ENCODE measurements around the gene SYT17. TPM values are rescaled to one million over a fixed set of nuclear protein-coding genes. Genes with fewer than 3 reads are reported as not detected.
A peak's percentile ranks its signal among the peaks of the same experiment; 100 is the strongest.

The SYT17 gene
- total RNA-seq, 4 donors from 2014 or later: 4.2 to 30.5 (median 9.6) TPM

GRCh38 chr16:19131825-19132218, 36.2 kb upstream of the SYT17 start:
- Histone ChIP-seq H3K27ac (peak overlapping the region in 3 of 4 donors; percentile 32 to 81 (median 41)), H3K4me1 (peaks cover 0 to 39% (median 0%) of the 10 kb centered on the region in 4 donors), H3K4me3 (no peak overlapping the region), H3K9me3 (no peaks in the 10 kb centered on the region), H3K27me3 (no peaks in the 10 kb centered on the region), H3K36me3 (no peaks in the 10 kb centered on the region)
- DNase-seq: no peak
- no peak for TF ChIP-seq POLR2A (IDR thresholded peaks at IDR 0.05)
- TF ChIP-seq, protein P1, sequence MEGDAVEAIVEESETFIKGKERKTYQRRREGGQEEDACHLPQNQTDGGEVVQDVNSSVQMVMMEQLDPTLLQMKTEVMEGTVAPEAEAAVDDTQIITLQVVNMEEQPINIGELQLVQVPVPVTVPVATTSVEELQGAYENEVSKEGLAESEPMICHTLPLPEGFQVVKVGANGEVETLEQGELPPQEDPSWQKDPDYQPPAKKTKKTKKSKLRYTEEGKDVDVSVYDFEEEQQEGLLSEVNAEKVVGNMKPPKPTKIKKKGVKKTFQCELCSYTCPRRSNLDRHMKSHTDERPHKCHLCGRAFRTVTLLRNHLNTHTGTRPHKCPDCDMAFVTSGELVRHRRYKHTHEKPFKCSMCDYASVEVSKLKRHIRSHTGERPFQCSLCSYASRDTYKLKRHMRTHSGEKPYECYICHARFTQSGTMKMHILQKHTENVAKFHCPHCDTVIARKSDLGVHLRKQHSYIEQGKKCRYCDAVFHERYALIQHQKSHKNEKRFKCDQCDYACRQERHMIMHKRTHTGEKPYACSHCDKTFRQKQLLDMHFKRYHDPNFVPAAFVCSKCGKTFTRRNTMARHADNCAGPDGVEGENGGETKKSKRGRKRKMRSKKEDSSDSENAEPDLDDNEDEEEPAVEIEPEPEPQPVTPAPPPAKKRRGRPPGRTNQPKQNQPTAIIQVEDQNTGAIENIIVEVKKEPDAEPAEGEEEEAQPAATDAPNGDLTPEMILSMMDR (IDR thresholded peaks at IDR 0.05): no peak

DNA sequence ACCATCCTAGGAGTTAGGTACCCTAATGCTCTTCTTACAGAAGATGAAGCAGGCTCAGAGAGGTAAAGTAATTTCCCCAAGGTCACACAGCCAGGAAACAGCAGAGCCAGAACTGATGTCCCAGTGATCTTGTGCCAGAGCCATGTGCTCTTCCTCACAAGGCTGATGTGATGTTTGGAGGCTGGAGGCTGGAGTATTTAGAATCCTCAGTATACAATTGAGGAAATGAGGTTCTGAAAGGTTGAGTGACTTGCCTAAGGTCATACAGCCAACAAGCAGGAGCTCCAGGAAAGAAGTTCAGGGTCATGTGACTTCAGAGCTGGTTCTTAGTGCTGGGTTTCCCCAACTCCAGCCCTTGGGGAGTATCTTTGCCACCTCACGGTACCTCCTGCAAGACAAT, 35.8 kb upstream of the SYT17 start:
- Histone ChIP-seq H3K4me3 (no peak overlapping the region), H3K27ac (peak overlapping the region in 3 of 4 donors; percentile 6 to 81 (median 32)), H3K4me1 (peaks cover 0 to 44% (median 0%) of the 10 kb centered on the region in 4 donors), H3K27me3 (no peaks in the 10 kb centered on the region), H3K36me3 (no peaks in the 10 kb centered on the region), H3K9me3 (no peaks in the 10 kb centered on the region)
- TF ChIP-seq, protein P1 (IDR thresholded peaks at IDR 0.05): no peak
- no peak for DNase-seq

- Histone ChIP-seq H3K36me3 (no peaks in the 10 kb centered on the region), H3K4me3 (no peak overlapping the region), H3K4me1 (peaks cover 0 to 50% (median 0%) of the 10 kb centered on the region in 4 donors), H3K27ac (peak overlapping the region in 2 of 4 donors; percentile 32 to 81), H3K27me3 (no peaks in the 10 kb centered on the region), H3K9me3 (no peaks in the 10 kb centered on the region)
- DNase-seq: no peak
- TF ChIP-seq POLR2A (IDR thresholded peaks at IDR 0.05): no peak
- TF ChIP-seq, protein P1 (IDR thresholded peaks at IDR 0.05): no peak
Observed at GRCh38 chr16:19132898-19133297, 35.1 kb upstream of the SYT17 start.

- Histone ChIP-seq H3K27me3 (no peaks in the 10 kb centered on the region), H3K4me3 (no peak overlapping the region), H3K36me3 (no peaks in the 10 kb centered on the region), H3K4me1 (peaks cover 0 to 52% (median 0%) of the 10 kb centered on the region in 4 donors), H3K27ac (no peak overlapping the region), H3K9me3 (no peaks in the 10 kb centered on the region)
- no peak for TF ChIP-seq POLR2A (IDR thresholded peaks at IDR 0.05)
- TF ChIP-seq, protein P1 (IDR thresholded peaks at IDR 0.05): no peak
- DNase-seq: no peak
Observed at GRCh38 chr16:19133600-19133999, 34.4 kb upstream of the SYT17 start.

DNA sequence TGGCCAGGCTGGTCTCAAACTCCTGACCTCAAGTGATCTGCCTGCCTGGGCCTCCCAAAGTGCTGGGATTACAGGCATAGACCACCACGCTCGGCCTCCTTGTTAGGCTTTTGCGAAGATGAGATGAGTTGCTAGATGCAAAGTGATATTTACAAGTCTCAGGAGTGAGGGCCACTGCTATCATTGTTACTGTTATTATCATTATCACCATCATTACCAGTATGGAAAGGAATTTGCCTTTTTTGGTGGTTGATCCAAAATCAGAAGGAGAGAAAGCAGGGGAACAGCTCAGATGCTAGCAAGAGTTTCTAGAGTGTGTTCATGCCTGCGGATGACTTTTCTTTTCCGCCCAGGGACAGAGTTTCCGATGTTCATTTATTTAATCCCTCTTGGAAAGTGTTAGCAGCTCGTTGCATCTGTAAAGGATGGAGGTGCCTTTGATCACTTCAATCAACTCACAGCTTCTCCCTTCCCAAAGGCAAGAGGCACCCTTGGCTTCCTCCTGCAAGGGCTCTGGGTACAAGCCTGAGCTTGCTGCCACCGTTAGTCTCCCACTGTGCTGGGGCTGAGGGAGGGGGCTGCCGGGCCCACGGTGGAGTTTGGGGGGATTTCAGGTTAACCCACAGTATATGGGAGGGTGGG, 32.7 kb upstream of the SYT17 start:
- H3K27me3 ChIP-seq: no peaks in the 10 kb centered on the region
- H3K4me3 ChIP-seq: no peak overlapping the region
- H3K27ac ChIP-seq: peak overlapping the region in 2 of 4 donors; percentile 24 to 48
- TF ChIP-seq POLR2A (IDR thresholded peaks at IDR 0.05): no peak
- TF ChIP-seq, protein P1 (IDR thresholded peaks at IDR 0.05): no peak
- no peaks in the 10 kb centered on the region for H3K9me3 ChIP-seq
- no peaks in the 10 kb centered on the region for H3K36me3 ChIP-seq
- no peak for DNase-seq
- peaks cover 0 to 45% (median 0%) of the 10 kb centered on the region in 4 donors for H3K4me1 ChIP-seq

All from Peyer's patch (tissue), 4 donors.